Measurements from ENCODE around the gene GMCL2. TPM values are rescaled to one million over a fixed set of nuclear protein-coding genes. Genes with fewer than 3 reads are reported as not detected.

GMCL2 gene
- total RNA-seq, 1 experiment from 2014 or later: not detected

DNA sequence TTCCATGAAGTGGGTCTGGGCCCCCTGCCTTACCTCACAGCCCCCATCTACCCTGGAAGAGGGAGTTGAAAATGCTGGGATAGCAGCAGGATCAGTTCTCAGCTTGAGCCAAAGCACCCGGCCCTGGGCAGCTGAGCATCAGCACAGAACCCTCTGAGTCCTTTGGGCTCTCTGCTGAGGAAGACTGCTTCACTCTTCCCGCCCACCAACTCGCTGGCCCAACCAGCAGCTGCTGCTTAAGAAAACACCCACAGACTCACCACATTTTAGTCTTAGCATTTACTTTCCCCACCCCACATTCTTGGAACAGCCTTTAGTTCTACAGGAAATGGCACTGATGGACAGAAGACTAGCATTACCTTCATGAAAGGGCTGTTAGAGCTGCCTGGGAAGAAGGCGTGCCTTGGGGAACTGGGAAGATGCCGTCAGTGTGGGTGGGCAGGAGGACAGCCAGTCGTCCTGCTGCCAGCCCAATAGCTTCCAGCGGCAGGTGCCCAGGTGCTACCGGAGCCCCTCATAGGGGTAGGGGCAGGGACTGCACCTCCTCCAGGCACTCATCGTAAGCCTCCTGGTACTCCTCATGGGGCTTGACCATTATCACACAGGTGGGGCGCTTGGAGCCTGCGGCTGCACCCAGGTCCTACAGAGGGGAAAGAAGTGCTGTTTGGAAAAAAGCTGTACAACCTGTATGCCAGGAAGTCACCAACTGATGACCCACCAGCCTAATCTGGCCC lies 37.8 kb downstream of the GMCL2 start:
- Mint-ChIP-seq H3K4me1 (peaks cover 14% of the 10 kb centered on the region), H3K27ac (peak overlapping the region; percentile 76), H3K36me3 (peaks cover 65% of the 10 kb centered on the region), H3K27me3 (ENCODE audit: low read depth) (no peaks in the 10 kb centered on the region), H3K4me3 (no peak overlapping the region), H3K9me3 (no peaks in the 10 kb centered on the region)
- ChIA-PET POLR2A (interaction anchor here (0.6 to 2.1 kb wide), 8 partner anchors 12 to 414 kb away, joined by 3 to 5 read pairs (median 3); partner anchors contain the start of gene HNRNPAB), CTCF (interaction anchor here (0.7 to 10.7 kb wide), 6 partner anchors 23 to 72 kb away, joined by 3 to 131 read pairs (median 7); no protein-coding TSS in a partner anchor)
- DNase-seq (ENCODE audit: low spot score): no peak
- ATAC-seq: peak; percentile 11
- TF ChIP-seq TEAD4 (CRISPR knock-in tag; IDR thresholded peaks at IDR 0.05) (no peak), EMX1 (CRISPR knock-in tag; IDR thresholded peaks at IDR 0.05) (peak; percentile 60; the same call in 1 of the 2 replicates), ZNF671 (CRISPR knock-in tag; IDR thresholded peaks at IDR 0.05) (0 out of 2 replicates have a peak, but pooled peaks have one; percentile 23)
- TF ChIP-seq, protein P1, sequence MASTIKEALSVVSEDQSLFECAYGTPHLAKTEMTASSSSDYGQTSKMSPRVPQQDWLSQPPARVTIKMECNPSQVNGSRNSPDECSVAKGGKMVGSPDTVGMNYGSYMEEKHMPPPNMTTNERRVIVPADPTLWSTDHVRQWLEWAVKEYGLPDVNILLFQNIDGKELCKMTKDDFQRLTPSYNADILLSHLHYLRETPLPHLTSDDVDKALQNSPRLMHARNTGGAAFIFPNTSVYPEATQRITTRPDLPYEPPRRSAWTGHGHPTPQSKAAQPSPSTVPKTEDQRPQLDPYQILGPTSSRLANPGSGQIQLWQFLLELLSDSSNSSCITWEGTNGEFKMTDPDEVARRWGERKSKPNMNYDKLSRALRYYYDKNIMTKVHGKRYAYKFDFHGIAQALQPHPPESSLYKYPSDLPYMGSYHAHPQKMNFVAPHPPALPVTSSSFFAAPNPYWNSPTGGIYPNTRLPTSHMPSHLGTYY (CRISPR knock-in tag; IDR thresholded peaks at IDR 0.05): no peak
- TF ChIP-seq, protein P2, sequence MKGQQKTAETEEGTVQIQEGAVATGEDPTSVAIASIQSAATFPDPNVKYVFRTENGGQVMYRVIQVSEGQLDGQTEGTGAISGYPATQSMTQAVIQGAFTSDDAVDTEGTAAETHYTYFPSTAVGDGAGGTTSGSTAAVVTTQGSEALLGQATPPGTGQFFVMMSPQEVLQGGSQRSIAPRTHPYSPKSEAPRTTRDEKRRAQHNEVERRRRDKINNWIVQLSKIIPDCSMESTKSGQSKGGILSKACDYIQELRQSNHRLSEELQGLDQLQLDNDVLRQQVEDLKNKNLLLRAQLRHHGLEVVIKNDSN (CRISPR knock-in tag; IDR thresholded peaks at IDR 0.05): 0 out of 2 replicates have a peak, but pooled peaks have one; percentile 17

- no peak overlapping the region; the same call in 1 of the 2 replicates for H3K27ac Mint-ChIP-seq
- no peak for ATAC-seq
- TF ChIP-seq AR (CRISPR knock-in tag; IDR thresholded peaks at IDR 0.05) (no peak), MYBL2 (CRISPR knock-in tag; IDR thresholded peaks at IDR 0.05) (no peak), FOXP1 (CRISPR knock-in tag; IDR thresholded peaks at IDR 0.05; ENCODE audit: borderline replicate concordance) (no peak), CDX4 (CRISPR knock-in tag; IDR thresholded peaks at IDR 0.05; ENCODE audit: borderline replicate concordance) (no peak), JUN (CRISPR knock-in tag; IDR thresholded peaks at IDR 0.05) (no peak), ZNF396 (CRISPR knock-in tag; IDR thresholded peaks at IDR 0.05; ENCODE audit: borderline replicate concordance) (no peak), CREB1 (CRISPR knock-in tag; IDR thresholded peaks at IDR 0.05) (no peak), ZNF138 (CRISPR knock-in tag; conservative IDR thresholded peaks at IDR 0.05) (no peak), NFATC4 (CRISPR knock-in tag; IDR thresholded peaks at IDR 0.05) (no peak), AFF4 (CRISPR knock-in tag; IDR thresholded peaks at IDR 0.05; ENCODE audit: borderline replicate concordance) (no peak), ELF4 (CRISPR knock-in tag; IDR thresholded peaks at IDR 0.05; ENCODE audit: low read depth) (no peak), NR2C2 (CRISPR knock-in tag; IDR thresholded peaks at IDR 0.05) (no peak), TCF7 (CRISPR knock-in tag; IDR thresholded peaks at IDR 0.05; ENCODE audit: low read depth) (no peak), MXD4 (CRISPR knock-in tag; IDR thresholded peaks at IDR 0.05; ENCODE audit: borderline replicate concordance) (no peak)
- TF ChIP-seq, protein P2 (CRISPR knock-in tag; IDR thresholded peaks at IDR 0.05): no peak
- TF ChIP-seq, protein P3, sequence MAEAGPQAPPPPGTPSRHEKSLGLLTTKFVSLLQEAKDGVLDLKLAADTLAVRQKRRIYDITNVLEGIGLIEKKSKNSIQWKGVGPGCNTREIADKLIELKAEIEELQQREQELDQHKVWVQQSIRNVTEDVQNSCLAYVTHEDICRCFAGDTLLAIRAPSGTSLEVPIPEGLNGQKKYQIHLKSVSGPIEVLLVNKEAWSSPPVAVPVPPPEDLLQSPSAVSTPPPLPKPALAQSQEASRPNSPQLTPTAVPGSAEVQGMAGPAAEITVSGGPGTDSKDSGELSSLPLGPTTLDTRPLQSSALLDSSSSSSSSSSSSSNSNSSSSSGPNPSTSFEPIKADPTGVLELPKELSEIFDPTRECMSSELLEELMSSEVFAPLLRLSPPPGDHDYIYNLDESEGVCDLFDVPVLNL (CRISPR knock-in tag; IDR thresholded peaks at IDR 0.05; ENCODE audit: borderline replicate concordance, low read depth): no peak
These were observed 39.8 kb downstream of the GMCL2 start for GRCh38 chr5:178147406-178147805.

More at GRCh38 chr5:178147406-178147805, 39.8 kb downstream of the GMCL2 start:
- ChIA-PET POLR2A (no interaction called here), CTCF (interaction anchor here (1.9 to 7.5 kb wide), 3 partner anchors 27 to 72 kb away, joined by 8 to 111 read pairs (median 24); no protein-coding TSS in a partner anchor)
- H3K9me3 Mint-ChIP-seq: no peaks in the 10 kb centered on the region
- no peak for DNase-seq (ENCODE audit: low spot score)
- H3K27me3 Mint-ChIP-seq (ENCODE audit: low read depth): no peaks in the 10 kb centered on the region
- no peak overlapping the region for H3K4me3 Mint-ChIP-seq
- H3K36me3 Mint-ChIP-seq: peaks cover 82% of the 10 kb centered on the region
- H3K4me1 Mint-ChIP-seq: peaks cover 9% of the 10 kb centered on the region

Measured in WTC11 (cell line).